ENCODE measurements around the gene TIMM22. TPM values are rescaled to one million over a fixed set of nuclear protein-coding genes. Genes with fewer than 3 reads are reported as not detected.

Gene TIMM22
- total and polyA plus RNA-seq, 2 of the 13 experiments (the other 11 are each of a cell fraction or from before 2014, with no cell fraction given), result 6.2 to 15.5 TPM

GRCh38 chr17:1011760-1012735, 15.1 kb downstream of the TIMM22 start (continued):
- TF ChIP-seq ZNF574 (CRISPR knock-in tag; IDR thresholded peaks at IDR 0.05) (no peak), FOXP1 (IDR thresholded peaks at IDR 0.05) (no peak), FOXP1 (CRISPR knock-in tag; IDR thresholded peaks at IDR 0.05) (no peak), RAD21 (CRISPR knock-in tag; IDR thresholded peaks at IDR 0.05) (no peak), CBX1 (IDR thresholded peaks at IDR 0.05; ENCODE audit: low read depth) (no peak), ZNF407 (CRISPR knock-in tag; IDR thresholded peaks at IDR 0.05; ENCODE audit: not compliant biosample characterization) (no peak), HMG20A (CRISPR knock-in tag; IDR thresholded peaks at IDR 0.05; ENCODE audit: borderline replicate concordance) (no peak), GRHL1 (CRISPR knock-in tag; conservative IDR thresholded peaks at IDR 0.05) (no peak)
